SK-N-SH treated with all-trans-retinoic acid at 6 μM for 48 hours (cell line): ENCODE data around the gene PDE4B.

Experiments used
- ARNTL ChIP-seq: fragments of 450-650 bp; formaldehyde crosslinking; IDR thresholded peaks from 2 replicates; pipeline ENCODE4 v1.5.0; 2020; ENCODE audit warnings: low read depth, mild to moderate bottlenecking, moderate library complexity, borderline replicate concordance
- PATZ1 ChIP-seq: fragments of 250-450 bp; sonication (Bioruptor Pico); IDR thresholded peaks from 2 replicates; pipeline ENCODE4 v1.8.0; 2020; ENCODE audit warnings: mild to moderate bottlenecking, moderate library complexity, borderline replicate concordance
- ZFP3 ChIP-seq: fragments of 250-450 bp; sonication (Bioruptor Pico); IDR thresholded peaks from 2 replicates; pipeline ENCODE4 v1.5.0; 2020; ENCODE audit warnings: mild to moderate bottlenecking, moderate library complexity

- TF ChIP-seq ZFP3 (CRISPR knock-in tag) (no peak), ARNTL (CRISPR knock-in tag) (no peak), PATZ1 (CRISPR knock-in tag) (no peak)
These were observed 298.3 kb downstream of the PDE4B start for GRCh38 chr1:66090859-66091457.
